ENCODE results near the gene JAKMIP1.

The JAKMIP1 gene

GRCh38 chr4:6200011-6200921 is at the start of gene JAKMIP1:
TSS of gene JAKMIP1 (minus strand) at chr4:6200549. CDS start at chr4:6112850, 87,699 bp downstream.
- peak; percentile 93 for DNase-seq (ENCODE audit: low spot score)

- no peak for DNase-seq (ENCODE audit: low spot score)
Measured at GRCh38 chr4:6248394-6248793, 48.0 kb upstream of the JAKMIP1 start.

- no peak for DNase-seq (ENCODE audit: low spot score)
Measured at GRCh38 chr4:6246170-6246634, 45.9 kb upstream of the JAKMIP1 start.

- no peak for DNase-seq (ENCODE audit: low spot score)
Measured at GRCh38 chr4:6245246-6246169, 45.2 kb upstream of the JAKMIP1 start.

DNA sequence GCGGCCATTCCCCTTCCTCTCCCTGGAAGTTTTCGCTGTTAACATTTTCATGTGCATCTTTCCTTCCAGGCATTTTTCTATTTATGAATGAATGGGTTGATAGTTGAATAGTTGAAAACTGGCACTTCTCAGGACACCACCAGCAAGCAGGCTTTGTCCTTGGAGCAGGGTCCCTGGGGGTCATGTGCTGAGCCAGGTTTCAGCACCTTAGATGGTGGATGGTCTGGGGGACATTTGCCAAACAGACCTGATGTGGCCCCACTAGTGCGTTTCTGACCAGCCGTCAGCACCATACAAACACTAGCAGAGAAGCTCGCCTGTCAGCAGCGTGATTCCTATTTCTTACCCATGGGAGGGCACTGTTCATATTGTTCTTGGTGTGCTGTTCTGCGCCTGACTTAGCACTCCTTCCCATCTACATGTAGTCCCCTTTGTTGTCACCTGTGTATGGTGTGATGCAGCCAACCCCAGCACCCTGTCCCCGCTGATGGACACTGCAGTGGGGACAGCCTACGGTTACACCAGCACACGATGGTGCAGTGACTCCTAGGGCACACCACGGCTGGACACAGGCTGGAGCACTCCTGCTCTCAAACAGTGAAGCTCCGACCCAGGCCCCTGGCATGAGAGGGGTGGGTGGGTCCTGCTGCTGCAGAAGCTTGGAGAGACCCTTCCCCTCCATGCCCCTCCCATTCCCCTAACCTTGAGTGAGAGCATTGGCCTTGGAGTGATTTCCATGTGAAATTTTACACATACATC is 42.1 kb upstream of the JAKMIP1 start:
- DNase-seq (ENCODE audit: low spot score): no peak

GRCh38 chr4:6241062-6241845 is 40.9 kb upstream of the JAKMIP1 start:
- no peak for DNase-seq (ENCODE audit: low spot score)

GRCh38 chr4:6239968-6240367 is 39.6 kb upstream of the JAKMIP1 start:
- DNase-seq (ENCODE audit: low spot score): no peak

DNA sequence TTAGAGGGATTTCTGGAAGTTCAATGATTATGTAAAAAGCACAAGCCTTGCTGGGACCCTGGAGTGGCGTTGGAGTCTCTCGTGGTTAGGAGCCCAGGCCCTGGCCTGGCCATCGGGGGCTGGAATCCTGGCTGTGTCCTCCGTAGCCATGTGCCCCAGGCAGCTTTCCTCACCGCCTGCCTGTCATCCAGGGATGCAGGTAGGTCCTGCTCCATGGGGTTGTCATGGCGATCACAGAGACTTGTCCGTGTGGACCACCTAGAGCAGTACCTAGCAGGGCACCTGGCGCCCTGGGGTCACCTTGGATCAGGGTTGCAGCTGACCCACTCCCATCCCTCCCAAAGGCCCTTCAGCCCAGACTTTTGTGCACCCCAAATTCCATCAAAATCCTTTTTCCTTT is 39.1 kb upstream of the JAKMIP1 start:
- DNase-seq (ENCODE audit: low spot score): no peak

- no peak for DNase-seq (ENCODE audit: low spot score)
Measured at GRCh38 chr4:6236816-6237390, 36.6 kb upstream of the JAKMIP1 start.

DNA sequence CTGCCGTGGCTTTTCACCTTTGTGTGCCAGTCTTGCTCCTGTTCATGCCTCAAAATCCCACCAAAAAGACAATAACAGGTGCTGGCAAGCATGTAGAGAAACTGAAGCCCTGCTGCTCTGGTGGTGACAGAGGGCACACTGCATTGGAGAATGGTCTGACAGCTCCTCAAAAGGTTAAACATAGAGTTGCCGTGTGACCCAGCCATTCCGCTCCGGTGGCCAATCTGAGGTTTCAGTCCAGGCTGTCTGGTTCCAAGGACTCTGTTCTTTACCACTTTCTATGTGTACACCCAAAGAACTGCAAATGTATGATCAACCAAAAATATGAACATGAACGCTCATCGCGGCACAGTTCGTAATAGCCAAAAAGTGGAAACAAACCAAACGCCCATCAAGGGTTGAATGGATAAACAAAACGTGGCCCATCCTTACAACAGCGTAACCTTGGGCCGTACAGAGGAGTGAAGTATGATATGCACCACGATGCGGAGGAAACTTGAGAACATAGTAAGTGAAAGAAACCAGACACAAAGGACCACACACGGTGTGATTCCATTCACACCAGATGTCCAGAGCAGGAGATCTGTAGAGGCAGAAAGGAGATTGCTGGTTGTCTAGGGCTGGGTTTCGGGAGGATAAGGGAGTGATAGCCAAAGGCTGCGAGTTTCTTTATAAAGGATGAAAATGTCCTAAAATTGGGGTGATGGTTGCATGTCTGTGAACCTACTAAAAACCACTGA is 35.7 kb upstream of the JAKMIP1 start:
- DNase-seq (ENCODE audit: low spot score): no peak

DNA sequence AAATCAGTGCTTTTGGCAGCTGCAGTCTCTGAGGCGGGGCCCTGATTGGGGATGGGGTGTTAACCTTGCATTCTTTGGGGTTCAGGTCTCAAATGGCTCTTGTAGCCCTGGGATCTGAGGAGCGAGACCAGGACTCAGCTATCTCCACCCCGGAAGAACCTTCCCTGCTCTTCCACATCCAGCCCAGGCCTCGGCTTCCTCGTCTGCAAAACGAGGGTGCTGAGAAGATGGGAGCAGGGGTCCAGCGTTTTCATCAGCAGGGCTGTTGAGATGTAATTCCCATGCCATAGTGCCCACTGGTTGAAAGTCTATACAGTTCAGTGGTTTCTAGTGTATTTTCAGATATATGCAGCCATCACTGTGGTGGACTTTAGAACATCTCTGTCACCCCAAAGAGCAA is 34.7 kb upstream of the JAKMIP1 start:
- DNase-seq (ENCODE audit: low spot score): no peak

DNA sequence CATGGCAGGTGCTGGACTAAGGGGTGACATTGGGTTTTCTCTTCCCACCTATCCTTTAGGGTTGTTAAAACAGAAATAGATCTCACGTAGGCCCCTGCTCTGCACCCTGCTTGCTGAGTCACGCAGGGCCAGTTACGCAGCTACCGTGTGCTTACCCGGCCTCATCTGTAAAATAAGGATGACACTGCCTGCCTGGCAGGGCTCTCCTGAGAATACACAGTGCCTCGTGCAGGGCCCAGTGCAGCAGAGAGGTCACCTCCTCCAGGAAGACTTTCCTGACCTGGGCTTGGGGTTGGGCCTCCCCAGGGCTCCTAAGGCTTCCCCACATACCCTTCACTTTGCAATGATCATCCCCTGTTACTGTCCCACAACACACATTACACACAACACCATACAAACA is 33.6 kb upstream of the JAKMIP1 start:
- DNase-seq (ENCODE audit: low spot score): no peak

DNA sequence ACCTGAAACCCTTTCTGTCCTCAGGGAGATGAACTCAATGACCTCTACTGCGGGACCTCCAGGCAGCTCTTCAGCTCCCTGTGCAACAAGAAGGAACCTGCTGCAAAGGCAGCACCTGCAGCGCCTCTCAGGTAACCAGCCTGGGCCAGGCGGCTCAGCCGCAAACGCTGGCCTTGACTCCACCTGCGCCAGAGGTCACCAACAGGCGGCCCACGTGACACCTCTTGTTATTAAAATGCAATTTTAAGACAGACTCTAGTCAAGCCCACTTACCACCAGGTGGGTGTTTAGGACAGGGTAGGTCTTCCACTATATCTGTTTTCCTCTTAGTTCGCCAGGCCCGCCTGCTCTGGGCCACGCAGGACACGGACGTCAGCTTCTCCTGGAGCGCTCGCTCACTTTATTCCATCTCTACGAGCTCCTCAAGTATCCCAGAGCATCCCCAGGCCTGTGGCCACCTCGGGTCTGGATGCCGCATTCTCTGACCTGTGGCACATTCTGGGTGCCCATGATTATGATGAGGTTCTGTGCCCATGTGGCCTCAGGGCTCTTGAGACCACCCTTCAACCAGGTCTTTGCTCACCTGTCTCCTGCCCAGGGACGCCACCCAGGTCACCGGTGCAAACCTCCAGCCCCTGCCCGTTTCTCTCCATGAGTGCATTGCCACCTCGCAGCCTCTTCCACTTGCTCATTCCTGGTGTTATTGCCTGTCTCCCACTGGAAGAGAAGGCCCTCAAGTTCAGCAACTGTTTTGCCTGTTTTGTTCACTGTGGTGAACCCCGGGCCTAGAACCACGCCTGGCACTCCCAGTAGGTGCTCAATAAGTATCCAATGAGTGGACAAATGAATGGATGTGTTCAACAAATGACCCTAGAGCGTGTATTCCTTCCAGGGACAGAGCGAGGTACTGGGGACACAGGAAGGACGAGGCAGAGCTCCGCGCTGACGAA is 32.8 kb upstream of the JAKMIP1 start:
- no peak for DNase-seq (ENCODE audit: low spot score)

GRCh38 chr4:6231663-6232165 is 31.4 kb upstream of the JAKMIP1 start:
- no peak for DNase-seq (ENCODE audit: low spot score)

- DNase-seq (ENCODE audit: low spot score): no peak
Measured at GRCh38 chr4:6230827-6231662, 30.7 kb upstream of the JAKMIP1 start.

- DNase-seq (ENCODE audit: low spot score): no peak
Measured at GRCh38 chr4:6230502-6230785, 30.1 kb upstream of the JAKMIP1 start.

DNA sequence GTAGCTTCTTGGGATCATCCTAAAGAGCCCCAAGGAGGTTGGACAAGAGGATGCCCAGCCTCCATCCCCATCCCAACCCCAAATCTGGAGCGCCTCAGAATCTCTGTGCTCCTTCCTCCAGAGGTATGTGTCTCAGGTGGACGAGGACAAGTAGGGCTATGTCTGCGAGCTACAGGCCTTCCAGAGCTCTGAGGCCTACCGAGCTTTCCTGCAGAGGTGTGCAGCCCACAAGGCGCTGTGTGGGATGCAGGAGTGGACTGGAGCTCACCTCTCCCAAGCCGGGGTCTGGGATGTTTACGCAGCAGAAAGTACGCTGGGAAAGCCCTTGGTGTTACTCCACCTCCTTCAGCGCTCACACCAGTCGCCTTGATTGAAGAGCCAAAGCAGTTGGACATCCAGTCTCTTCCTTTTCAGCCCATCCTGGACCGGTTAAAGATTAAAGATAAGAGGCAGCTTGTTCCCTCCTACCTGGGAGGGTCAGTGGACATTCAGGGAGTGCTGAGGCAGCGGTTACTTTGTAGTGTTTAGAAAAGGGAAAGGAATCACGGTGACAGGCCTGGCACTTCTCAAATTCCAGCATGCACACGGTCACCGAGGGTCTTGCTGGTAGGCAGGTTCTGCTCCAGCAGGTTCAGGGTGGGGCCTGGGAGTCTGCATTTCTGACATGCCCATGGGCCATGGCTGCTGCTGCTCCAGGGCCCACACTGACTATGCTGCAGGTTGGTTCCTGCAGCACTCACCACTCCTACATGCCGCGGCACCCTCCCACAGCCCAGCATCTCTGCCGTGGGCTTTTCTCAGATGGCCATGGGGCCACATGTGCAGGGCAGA is 29.5 kb upstream of the JAKMIP1 start:
- no peak for DNase-seq (ENCODE audit: low spot score)
